Loucy (cell line): ENCODE measurements around the gene OR52N5.

Experiments
- H2AFZ ChIP-seq: fragments of 200-600 bp; sonication (generic); 2 replicates; pipeline ENCODE4 v1.6.0; 2016; ENCODE audit warnings: antibody characterized with exemption, mild to moderate bottlenecking, low read length, moderate library complexity
- H3F3A ChIP-seq: fragments of 200-600 bp; 2 replicates; pipeline ENCODE4 v1.6.0; 2016; ENCODE audit warnings: antibody characterized with exemption, low read depth, mild to moderate bottlenecking
- H3K27me3 ChIP-seq: fragments of 200-600 bp; sonication (generic); 2 replicates; pipeline ENCODE4 v1.6.1; 2014; ENCODE audit warnings: low read length, mild to moderate bottlenecking; ENCODE audit not compliant: insufficient read depth, poor library complexity, severe bottlenecking
- H3K36me3 ChIP-seq: fragments of 200-600 bp; sonication (generic); 2 replicates; pipeline ENCODE4 v1.6.1; 2016; ENCODE audit warnings: low read length; ENCODE audit not compliant: insufficient read depth
- H3K4me1 ChIP-seq: fragments of 200-600 bp; sonication (generic); 2 replicates; pipeline ENCODE4 v1.5.1; 2014; ENCODE audit warnings: low read length, mild to moderate bottlenecking; ENCODE audit not compliant: insufficient read depth, poor library complexity, severe bottlenecking
- H3K4me2 ChIP-seq: fragments of 200-600 bp; sonication (generic); 2 replicates; pipeline ENCODE4 v1.6.0; 2014; ENCODE audit warnings: antibody characterized with exemption, low read length, low read depth, mild to moderate bottlenecking; ENCODE audit not compliant: poor library complexity, severe bottlenecking
- H3K4me3 ChIP-seq: fragments of 200-600 bp; sonication (generic); 2 replicates; pipeline ENCODE4 v1.5.1; 2014; ENCODE audit warnings: low read length, mild to moderate bottlenecking, mixed read lengths; ENCODE audit not compliant: poor library complexity, severe bottlenecking
- H3K79me2 ChIP-seq: fragments of 200-600 bp; sonication (generic); 2 replicates; pipeline ENCODE4 v1.6.1; 2014; ENCODE audit warnings: low read length; ENCODE audit not compliant: insufficient read depth
- H3K9ac ChIP-seq: fragments of 200-600 bp; sonication (generic); 2 replicates; pipeline ENCODE4 v1.6.0; 2014; ENCODE audit warnings: mild to moderate bottlenecking, low read depth, low read length, moderate library complexity; ENCODE audit not compliant: poor library complexity, severe bottlenecking
- H3K9me2 ChIP-seq: fragments of 200-600 bp; sonication (generic); replicated peaks from 2 replicates; pipeline ENCODE4 v1.6.1; 2016; ENCODE audit warnings: low read depth, low read length, mixed read lengths
- H3K9me3 ChIP-seq: fragments of 200-600 bp; sonication (generic); 2 replicates; pipeline ENCODE4 v1.6.1; 2014; ENCODE audit warnings: mild to moderate bottlenecking, antibody characterized with exemption, low read length, low read depth; ENCODE audit not compliant: insufficient read depth
- H4K20me1 ChIP-seq: fragments of 200-600 bp; sonication (generic); 2 replicates; pipeline ENCODE4 v1.6.0; 2014; ENCODE audit warnings: antibody characterized with exemption, low read length, mild to moderate bottlenecking; ENCODE audit not compliant: insufficient read depth, poor library complexity, severe bottlenecking
- EZH2phosphoT487 ChIP-seq: fragments of 200-600 bp; IDR thresholded peaks from 2 replicates; pipeline ENCODE4 v1.6.1; 2018; ENCODE audit warnings: antibody characterized with exemption, mild to moderate bottlenecking, moderate library complexity, borderline replicate concordance
- TF ChIP-seq, protein P1 (sequence below): fragments of 200-600 bp; sonication (generic); conservative IDR thresholded peaks from 2 replicates; pipeline ENCODE4 v1.5.1; 2014; ENCODE audit warnings: mild to moderate bottlenecking, antibody characterized with exemption, low read length

The OR52N5 gene

GRCh38 chr11:5815534-5815933 lies 32.4 kb upstream of the OR52N5 start:
- Histone ChIP-seq H3K4me1 (no peaks in the 10 kb centered on the region), H3K9me3 (no peaks in the 10 kb centered on the region), H3K4me3 (no peak overlapping the region), H3K9ac (no peak overlapping the region), H3K4me2 (no peak overlapping the region), H3K79me2 (no peaks in the 10 kb centered on the region), H3F3A (no peaks in the 10 kb centered on the region), H3K9me2 (no peaks in the 10 kb centered on the region), H2AFZ (no peak overlapping the region), H3K36me3 (no peaks in the 10 kb centered on the region), H3K27me3 (no peaks in the 10 kb centered on the region), H4K20me1 (no peaks in the 10 kb centered on the region)
- TF ChIP-seq, protein P1, sequence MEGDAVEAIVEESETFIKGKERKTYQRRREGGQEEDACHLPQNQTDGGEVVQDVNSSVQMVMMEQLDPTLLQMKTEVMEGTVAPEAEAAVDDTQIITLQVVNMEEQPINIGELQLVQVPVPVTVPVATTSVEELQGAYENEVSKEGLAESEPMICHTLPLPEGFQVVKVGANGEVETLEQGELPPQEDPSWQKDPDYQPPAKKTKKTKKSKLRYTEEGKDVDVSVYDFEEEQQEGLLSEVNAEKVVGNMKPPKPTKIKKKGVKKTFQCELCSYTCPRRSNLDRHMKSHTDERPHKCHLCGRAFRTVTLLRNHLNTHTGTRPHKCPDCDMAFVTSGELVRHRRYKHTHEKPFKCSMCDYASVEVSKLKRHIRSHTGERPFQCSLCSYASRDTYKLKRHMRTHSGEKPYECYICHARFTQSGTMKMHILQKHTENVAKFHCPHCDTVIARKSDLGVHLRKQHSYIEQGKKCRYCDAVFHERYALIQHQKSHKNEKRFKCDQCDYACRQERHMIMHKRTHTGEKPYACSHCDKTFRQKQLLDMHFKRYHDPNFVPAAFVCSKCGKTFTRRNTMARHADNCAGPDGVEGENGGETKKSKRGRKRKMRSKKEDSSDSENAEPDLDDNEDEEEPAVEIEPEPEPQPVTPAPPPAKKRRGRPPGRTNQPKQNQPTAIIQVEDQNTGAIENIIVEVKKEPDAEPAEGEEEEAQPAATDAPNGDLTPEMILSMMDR = no peak
- no peak for TF ChIP-seq EZH2phosphoT487

- no peak for TF ChIP-seq EZH2phosphoT487
- TF ChIP-seq, protein P1 = no peak
Observed at GRCh38 chr11:5809905-5810795, 27.0 kb upstream of the OR52N5 start.

GRCh38 chr11:5809122-5809519 lies 26.0 kb upstream of the OR52N5 start:
- Histone ChIP-seq H2AFZ (peak overlapping the region; percentile 100), H3K4me1 (peaks cover 8% of the 10 kb centered on the region)
- TF ChIP-seq EZH2phosphoT487 = no peak
- TF ChIP-seq, protein P1 = no peak

More at GRCh38 chr11:5809905-5810795, 27.0 kb upstream of the OR52N5 start:
- Histone ChIP-seq H3K4me2 (peak overlapping the region; percentile 97), H3K79me2 (no peaks in the 10 kb centered on the region), H2AFZ (peak overlapping the region; percentile 100), H3K4me1 (peaks cover 8% of the 10 kb centered on the region), H3K9me2 (no peaks in the 10 kb centered on the region), H3K9me3 (no peaks in the 10 kb centered on the region), H4K20me1 (no peaks in the 10 kb centered on the region), H3K9ac (no peak overlapping the region), H3K27me3 (no peaks in the 10 kb centered on the region), H3K4me3 (peak overlapping the region; percentile 92), H3F3A (no peaks in the 10 kb centered on the region), H3K36me3 (no peaks in the 10 kb centered on the region)

More at GRCh38 chr11:5809122-5809519, 26.0 kb upstream of the OR52N5 start:
- H3K4me2 ChIP-seq = peak overlapping the region; percentile 97
- H3K9ac ChIP-seq = peak overlapping the region; percentile 77
- H4K20me1 ChIP-seq = no peaks in the 10 kb centered on the region
- no peaks in the 10 kb centered on the region for H3K36me3 ChIP-seq
- H3K9me2 ChIP-seq = no peaks in the 10 kb centered on the region
- H3K79me2 ChIP-seq = no peaks in the 10 kb centered on the region
- H3K4me3 ChIP-seq = peak overlapping the region; percentile 92
- no peaks in the 10 kb centered on the region for H3K9me3 ChIP-seq
- H3K27me3 ChIP-seq = no peaks in the 10 kb centered on the region
- no peaks in the 10 kb centered on the region for H3F3A ChIP-seq
